ENCODE data around the gene PDE4D. TPM values are rescaled to one million over a fixed set of nuclear protein-coding genes. Genes with fewer than 3 reads are reported as not detected.

The PDE4D gene
- total RNA-seq, 1 experiment from 2014 or later, result 2.1 TPM

DNA sequence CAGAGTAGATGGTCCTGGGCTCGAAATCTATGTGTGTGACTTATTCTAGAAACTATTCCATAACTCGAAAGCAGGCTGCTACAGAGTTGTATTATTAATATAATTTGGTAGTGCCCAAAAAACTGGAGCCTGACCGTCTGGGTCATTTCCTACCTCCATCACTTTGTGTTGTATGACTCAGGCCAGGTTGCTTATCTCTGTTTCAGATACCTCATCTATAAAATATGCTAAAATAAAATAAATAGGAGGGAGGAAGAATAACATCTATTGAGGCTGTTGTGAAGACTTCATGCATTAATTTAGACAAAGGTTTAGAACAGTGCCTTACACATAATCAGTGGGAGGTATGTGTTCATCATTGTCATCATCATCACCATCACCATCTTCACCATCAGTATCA is 57.7 kb downstream of the PDE4D start:
- no peak overlapping the region for H2BK5ac ChIP-seq (ENCODE audit: insufficient read length, low read length)
- H3K56ac ChIP-seq (ENCODE audit: insufficient read length, low read depth, low read length), result no peak overlapping the region
- H3K9ac ChIP-seq (ENCODE audit: extremely low read depth, insufficient read length, low read length), result no peak overlapping the region
- H3K18ac ChIP-seq (ENCODE audit: insufficient read length, low read depth, low read length), result no peak overlapping the region
- H4K5ac ChIP-seq (ENCODE audit: insufficient read length, low read depth, low read length), result no peak overlapping the region
- DNase-seq, result no peak
- H4K8ac ChIP-seq (replicated peaks; ENCODE audit: insufficient read length, low read depth, low read length), result no peak overlapping the region
- no peak overlapping the region for H3K23ac ChIP-seq (ENCODE audit: insufficient read length, low read depth, low read length)
- no peak overlapping the region for H2AFZ ChIP-seq (ENCODE audit: low read length)
- H2BK120ac ChIP-seq (ENCODE audit: low read depth, low read length, poor library complexity, severe bottlenecking), result no peak overlapping the region
- H3K27me3 ChIP-seq (ENCODE audit: insufficient read depth, low read length), result no peaks in the 10 kb centered on the region
- no peak overlapping the region for H2AK5ac ChIP-seq (ENCODE audit: insufficient read length, low read length)
- no peaks in the 10 kb centered on the region for H3K79me1 ChIP-seq (ENCODE audit: insufficient read depth, low read depth, low read length, poor library complexity, severe bottlenecking)
- Mint-ChIP-seq H3K4me3 (no peak overlapping the region), H3K4me1 (peaks cover 15 to 17% of the 10 kb centered on the region in 2 experiments), H3K27me3 (ENCODE audit: low read depth) (no peaks in the 10 kb centered on the region), H3K27ac (no peak overlapping the region), H3K9me3 (no peaks in the 10 kb centered on the region), H3K36me3 (ENCODE audit: insufficient read depth in 1 of 3, low read depth in 3 of 3) (no peaks in the 10 kb centered on the region)
- H3K79me2 ChIP-seq (ENCODE audit: insufficient read depth, low read length), result no peaks in the 10 kb centered on the region
- H4K20me1 ChIP-seq (ENCODE audit: control insufficient read depth, insufficient read depth, insufficient read length), result no peaks in the 10 kb centered on the region
- no peak overlapping the region for H3K27ac ChIP-seq (ENCODE audit: insufficient read length, low read depth, low read length)
- no peaks in the 10 kb centered on the region for H3K9me3 ChIP-seq (ENCODE audit: control insufficient read depth, low read depth, low read length)
- no peaks in the 10 kb centered on the region for H3K23me2 ChIP-seq (ENCODE audit: insufficient read length, low read depth, low read length, poor library complexity, severe bottlenecking)
- WGBS (ENCODE audit: extremely low coverage, insufficient read length, low lambda C conversion rate), result no CpG with 5 or more reads among the region's 3 CpGs
- H3K14ac ChIP-seq (ENCODE audit: insufficient read depth, low read length), result no peak overlapping the region
- H4K91ac ChIP-seq (ENCODE audit: insufficient read length, low read depth, low read length), result no peak overlapping the region
- no peak overlapping the region for H2BK12ac ChIP-seq (ENCODE audit: insufficient read length, low read depth, low read length)
- no peak overlapping the region for H2BK20ac ChIP-seq (ENCODE audit: low read depth, low read length, poor library complexity, severe bottlenecking)
- no peak overlapping the region for H2BK15ac ChIP-seq (ENCODE audit: low read depth, low read length)
- TF ChIP-seq, protein P1, sequence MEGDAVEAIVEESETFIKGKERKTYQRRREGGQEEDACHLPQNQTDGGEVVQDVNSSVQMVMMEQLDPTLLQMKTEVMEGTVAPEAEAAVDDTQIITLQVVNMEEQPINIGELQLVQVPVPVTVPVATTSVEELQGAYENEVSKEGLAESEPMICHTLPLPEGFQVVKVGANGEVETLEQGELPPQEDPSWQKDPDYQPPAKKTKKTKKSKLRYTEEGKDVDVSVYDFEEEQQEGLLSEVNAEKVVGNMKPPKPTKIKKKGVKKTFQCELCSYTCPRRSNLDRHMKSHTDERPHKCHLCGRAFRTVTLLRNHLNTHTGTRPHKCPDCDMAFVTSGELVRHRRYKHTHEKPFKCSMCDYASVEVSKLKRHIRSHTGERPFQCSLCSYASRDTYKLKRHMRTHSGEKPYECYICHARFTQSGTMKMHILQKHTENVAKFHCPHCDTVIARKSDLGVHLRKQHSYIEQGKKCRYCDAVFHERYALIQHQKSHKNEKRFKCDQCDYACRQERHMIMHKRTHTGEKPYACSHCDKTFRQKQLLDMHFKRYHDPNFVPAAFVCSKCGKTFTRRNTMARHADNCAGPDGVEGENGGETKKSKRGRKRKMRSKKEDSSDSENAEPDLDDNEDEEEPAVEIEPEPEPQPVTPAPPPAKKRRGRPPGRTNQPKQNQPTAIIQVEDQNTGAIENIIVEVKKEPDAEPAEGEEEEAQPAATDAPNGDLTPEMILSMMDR (conservative IDR thresholded peaks at IDR 0.05), result no peak
- no peak overlapping the region for H3T11ph ChIP-seq (ENCODE audit: low read length)
- no peaks in the 10 kb centered on the region for H3K4me1 ChIP-seq (ENCODE audit: insufficient read depth, low read length)
- no peak overlapping the region for H3K4me2 ChIP-seq (ENCODE audit: insufficient read depth, insufficient read length, low read length)
- H3K4ac ChIP-seq (ENCODE audit: low read depth, low read length), result no peak overlapping the region
